Measurements from ENCODE around the gene VPS37B.

The VPS37B gene

GRCh38 chr12:122847921-122848421 lies 48.0 kb downstream of the VPS37B start:
- Histone ChIP-seq H3K27ac (no peak overlapping the region), H3K9ac (no peak overlapping the region)

DNA sequence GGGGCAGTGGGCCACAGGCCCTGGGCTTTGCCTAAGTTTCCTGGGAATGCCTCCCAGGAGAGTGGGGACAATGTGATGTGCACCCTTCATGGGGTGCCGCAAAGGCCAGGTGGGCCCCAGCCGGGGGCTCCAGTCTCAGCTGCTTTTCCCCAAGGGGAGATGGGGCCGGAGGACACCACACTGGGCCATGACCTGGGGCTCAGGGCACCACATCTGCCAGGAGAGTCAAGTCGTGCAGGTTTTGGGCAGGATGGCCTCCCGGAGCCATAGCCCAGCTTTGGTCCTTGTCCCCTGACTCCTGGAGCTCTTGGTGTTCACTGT lies 48.4 kb downstream of the VPS37B start:
- Histone ChIP-seq H3K4me1 (peaks cover 12% of the 10 kb centered on the region), H3K4me3 (ENCODE audit: low read depth, low read length) (no peak overlapping the region), H3K9ac (no peak overlapping the region), H3K79me2 (peaks cover 34% of the 10 kb centered on the region), H3K36me3 (ENCODE audit: control insufficient read depth, insufficient read depth, low read length) (no peaks in the 10 kb centered on the region), H3K9me3 (ENCODE audit: control insufficient read depth, low read length) (no peaks in the 10 kb centered on the region), H2AFZ (no peak overlapping the region), H3K27ac (no peak overlapping the region), H3K27me3 (ENCODE audit: control insufficient read depth, insufficient read depth, low read length) (no peaks in the 10 kb centered on the region), H3K4me2 (ENCODE audit: low read length) (no peak overlapping the region)
- TF ChIP-seq, protein P1, sequence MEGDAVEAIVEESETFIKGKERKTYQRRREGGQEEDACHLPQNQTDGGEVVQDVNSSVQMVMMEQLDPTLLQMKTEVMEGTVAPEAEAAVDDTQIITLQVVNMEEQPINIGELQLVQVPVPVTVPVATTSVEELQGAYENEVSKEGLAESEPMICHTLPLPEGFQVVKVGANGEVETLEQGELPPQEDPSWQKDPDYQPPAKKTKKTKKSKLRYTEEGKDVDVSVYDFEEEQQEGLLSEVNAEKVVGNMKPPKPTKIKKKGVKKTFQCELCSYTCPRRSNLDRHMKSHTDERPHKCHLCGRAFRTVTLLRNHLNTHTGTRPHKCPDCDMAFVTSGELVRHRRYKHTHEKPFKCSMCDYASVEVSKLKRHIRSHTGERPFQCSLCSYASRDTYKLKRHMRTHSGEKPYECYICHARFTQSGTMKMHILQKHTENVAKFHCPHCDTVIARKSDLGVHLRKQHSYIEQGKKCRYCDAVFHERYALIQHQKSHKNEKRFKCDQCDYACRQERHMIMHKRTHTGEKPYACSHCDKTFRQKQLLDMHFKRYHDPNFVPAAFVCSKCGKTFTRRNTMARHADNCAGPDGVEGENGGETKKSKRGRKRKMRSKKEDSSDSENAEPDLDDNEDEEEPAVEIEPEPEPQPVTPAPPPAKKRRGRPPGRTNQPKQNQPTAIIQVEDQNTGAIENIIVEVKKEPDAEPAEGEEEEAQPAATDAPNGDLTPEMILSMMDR (IDR thresholded peaks at IDR 0.05): no peak

More at GRCh38 chr12:122847921-122848421, 48.0 kb downstream of the VPS37B start:
- Histone ChIP-seq H3K79me2 (peaks cover 30% of the 10 kb centered on the region), H3K9me3 (ENCODE audit: control insufficient read depth, low read length) (no peaks in the 10 kb centered on the region), H3K4me3 (ENCODE audit: low read depth, low read length) (no peak overlapping the region), H3K36me3 (ENCODE audit: control insufficient read depth, insufficient read depth, low read length) (no peaks in the 10 kb centered on the region), H3K4me2 (ENCODE audit: low read length) (no peak overlapping the region), H3K4me1 (peaks cover 12% of the 10 kb centered on the region), H2AFZ (no peak overlapping the region), H3K27me3 (ENCODE audit: control insufficient read depth, insufficient read depth, low read length) (no peaks in the 10 kb centered on the region)
- TF ChIP-seq, protein P1 (IDR thresholded peaks at IDR 0.05): no peak

DNA sequence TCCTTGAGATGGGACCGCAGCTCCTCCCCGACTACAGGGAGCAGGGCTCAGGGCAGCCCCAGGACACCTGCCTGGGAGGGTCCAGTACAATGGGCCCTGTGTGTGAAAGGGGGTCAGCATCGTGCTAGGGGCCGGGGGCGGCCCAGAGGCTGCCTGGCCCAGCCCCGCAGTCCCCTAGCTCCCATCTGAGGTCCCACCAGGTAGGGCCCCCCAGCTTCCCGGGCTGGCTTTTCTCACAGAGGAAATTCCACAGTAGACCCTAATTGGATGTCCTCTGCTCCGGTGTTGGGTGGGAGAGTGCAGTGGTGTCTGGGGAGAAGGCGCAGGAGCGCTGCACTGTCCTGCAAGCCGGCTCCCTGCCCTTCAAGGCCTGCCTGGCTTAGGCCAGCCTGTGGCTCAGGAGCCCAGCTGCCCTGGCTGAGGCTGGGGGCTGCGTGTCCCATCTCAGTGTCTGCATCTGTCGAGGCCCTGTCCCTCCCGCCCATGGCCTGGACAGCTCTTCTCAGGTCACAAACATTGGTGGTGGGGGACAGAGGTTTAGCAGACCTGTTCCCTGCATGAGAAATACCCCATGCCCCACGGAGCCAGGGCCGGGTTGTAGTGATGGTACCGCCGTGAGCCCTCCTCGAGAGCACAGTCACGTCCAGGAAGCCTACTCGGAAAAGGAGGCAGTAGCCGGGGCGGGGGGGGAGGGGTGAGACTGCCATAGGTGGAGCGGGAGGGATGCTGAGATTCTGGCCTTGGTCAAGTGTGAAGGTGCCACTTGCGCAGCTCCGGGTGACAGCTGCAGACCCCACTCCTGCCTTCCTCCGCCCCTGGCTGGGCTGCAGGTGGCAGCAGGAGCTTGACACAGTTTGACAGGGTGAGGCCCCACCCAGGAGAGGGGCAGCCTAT lies 49.1 kb downstream of the VPS37B start:
- TF ChIP-seq, protein P1 (IDR thresholded peaks at IDR 0.05): no peak
- Histone ChIP-seq H3K9me3 (ENCODE audit: control insufficient read depth, low read length) (no peaks in the 10 kb centered on the region), H3K27ac (no peak overlapping the region), H3K36me3 (ENCODE audit: control insufficient read depth, insufficient read depth, low read length) (no peaks in the 10 kb centered on the region), H2AFZ (no peak overlapping the region), H3K4me2 (ENCODE audit: low read length) (no peak overlapping the region), H3K4me3 (ENCODE audit: low read depth, low read length) (no peak overlapping the region), H3K9ac (no peak overlapping the region), H3K4me1 (peaks cover 12% of the 10 kb centered on the region), H3K79me2 (peaks cover 34% of the 10 kb centered on the region), H3K27me3 (ENCODE audit: control insufficient read depth, insufficient read depth, low read length) (no peaks in the 10 kb centered on the region)

DNA sequence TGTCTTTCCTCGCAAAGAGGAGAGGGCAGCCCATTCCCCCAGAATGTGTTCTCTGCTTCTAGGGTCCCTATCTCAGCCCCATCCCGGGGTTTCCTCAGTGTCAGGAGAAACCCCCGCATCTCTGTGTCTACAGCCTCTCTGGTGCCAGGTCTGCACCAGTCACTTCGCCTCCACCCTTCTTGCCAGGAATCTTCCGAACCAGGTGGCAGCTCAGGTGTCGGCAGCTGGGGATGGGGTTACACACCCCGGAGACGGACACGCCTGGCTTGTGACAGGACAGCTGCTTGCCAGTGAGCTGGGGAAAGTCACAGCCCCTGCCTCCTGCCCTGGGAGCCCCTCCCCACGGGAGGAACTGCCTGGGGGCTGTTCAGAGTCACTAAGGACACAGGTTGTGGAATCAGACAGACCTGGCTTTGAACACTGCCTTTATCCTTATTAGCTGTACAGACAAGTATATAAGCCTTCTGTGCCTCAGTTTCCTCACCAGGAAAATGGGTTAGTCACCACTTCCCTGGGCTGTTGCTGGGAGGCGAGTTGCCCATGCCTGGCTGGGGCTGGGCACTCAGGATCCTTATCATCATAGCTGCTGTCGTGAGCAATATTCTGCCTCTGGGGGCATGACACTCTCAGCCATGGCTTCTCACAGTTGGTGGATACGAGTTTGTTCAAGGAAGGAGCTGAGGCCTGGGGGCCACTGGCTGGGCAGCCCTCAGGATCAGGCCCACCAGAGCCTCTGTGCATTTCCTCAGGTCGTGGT lies 49.9 kb downstream of the VPS37B start:
- H3K4me2 ChIP-seq (ENCODE audit: low read length): no peak overlapping the region
- H2AFZ ChIP-seq: no peak overlapping the region
- no peaks in the 10 kb centered on the region for H3K27me3 ChIP-seq (ENCODE audit: control insufficient read depth, insufficient read depth, low read length)
- no peak overlapping the region for H3K9ac ChIP-seq
- H3K4me1 ChIP-seq: peaks cover 12% of the 10 kb centered on the region
- TF ChIP-seq, protein P1 (IDR thresholded peaks at IDR 0.05): no peak
- H3K4me3 ChIP-seq (ENCODE audit: low read depth, low read length): no peak overlapping the region
- H3K27ac ChIP-seq: no peak overlapping the region
- H3K36me3 ChIP-seq (ENCODE audit: control insufficient read depth, insufficient read depth, low read length): no peaks in the 10 kb centered on the region
- H3K9me3 ChIP-seq (ENCODE audit: control insufficient read depth, low read length): no peaks in the 10 kb centered on the region
- peaks cover 34% of the 10 kb centered on the region for H3K79me2 ChIP-seq

Measured in parathyroid adenoma (tissue), 2 donors.